ENCODE results near the gene FIGLA. TPM values are rescaled to one million over a fixed set of nuclear protein-coding genes. Genes with fewer than 3 reads are reported as not detected.
A peak's percentile ranks its signal among the peaks of the same experiment; 100 is the strongest.

FIGLA gene
- not detected for total RNA-seq (2021; fragmentation: NEBNext Ultra II Directional; extraction: Animal tissue kit (Norgen Biotek cat#: 25700))
- long read RNA-seq: 0 reads

GRCh38 chr2:70790136-70790828, at the start of gene FIGLA:
Gene FIGLA (minus strand): TSS chr2:70790643. CDS start chr2:70790638, 5 bp downstream.
- Mint-ChIP-seq H3K9me3 (no peaks in the 10 kb centered on the region), H3K36me3 (ENCODE audit: low read depth) (no peaks in the 10 kb centered on the region), H3K27ac (no peak within 1 kb of the TSS), H3K4me1 (ENCODE audit: low read depth) (peaks cover 8% of the 10 kb centered on the region; the same call in 1 of the 2 replicates), H3K4me3 (peak within 1 kb of the TSS; percentile 58; the same call in 1 of the 2 replicates), H3K27me3 (ENCODE audit: insufficient read depth) (peaks cover 39% of the 10 kb centered on the region)
- TF ChIP-seq, protein P1, sequence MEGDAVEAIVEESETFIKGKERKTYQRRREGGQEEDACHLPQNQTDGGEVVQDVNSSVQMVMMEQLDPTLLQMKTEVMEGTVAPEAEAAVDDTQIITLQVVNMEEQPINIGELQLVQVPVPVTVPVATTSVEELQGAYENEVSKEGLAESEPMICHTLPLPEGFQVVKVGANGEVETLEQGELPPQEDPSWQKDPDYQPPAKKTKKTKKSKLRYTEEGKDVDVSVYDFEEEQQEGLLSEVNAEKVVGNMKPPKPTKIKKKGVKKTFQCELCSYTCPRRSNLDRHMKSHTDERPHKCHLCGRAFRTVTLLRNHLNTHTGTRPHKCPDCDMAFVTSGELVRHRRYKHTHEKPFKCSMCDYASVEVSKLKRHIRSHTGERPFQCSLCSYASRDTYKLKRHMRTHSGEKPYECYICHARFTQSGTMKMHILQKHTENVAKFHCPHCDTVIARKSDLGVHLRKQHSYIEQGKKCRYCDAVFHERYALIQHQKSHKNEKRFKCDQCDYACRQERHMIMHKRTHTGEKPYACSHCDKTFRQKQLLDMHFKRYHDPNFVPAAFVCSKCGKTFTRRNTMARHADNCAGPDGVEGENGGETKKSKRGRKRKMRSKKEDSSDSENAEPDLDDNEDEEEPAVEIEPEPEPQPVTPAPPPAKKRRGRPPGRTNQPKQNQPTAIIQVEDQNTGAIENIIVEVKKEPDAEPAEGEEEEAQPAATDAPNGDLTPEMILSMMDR (IDR thresholded peaks at IDR 0.05): no peak
- DNase-seq: no peak

DNA sequence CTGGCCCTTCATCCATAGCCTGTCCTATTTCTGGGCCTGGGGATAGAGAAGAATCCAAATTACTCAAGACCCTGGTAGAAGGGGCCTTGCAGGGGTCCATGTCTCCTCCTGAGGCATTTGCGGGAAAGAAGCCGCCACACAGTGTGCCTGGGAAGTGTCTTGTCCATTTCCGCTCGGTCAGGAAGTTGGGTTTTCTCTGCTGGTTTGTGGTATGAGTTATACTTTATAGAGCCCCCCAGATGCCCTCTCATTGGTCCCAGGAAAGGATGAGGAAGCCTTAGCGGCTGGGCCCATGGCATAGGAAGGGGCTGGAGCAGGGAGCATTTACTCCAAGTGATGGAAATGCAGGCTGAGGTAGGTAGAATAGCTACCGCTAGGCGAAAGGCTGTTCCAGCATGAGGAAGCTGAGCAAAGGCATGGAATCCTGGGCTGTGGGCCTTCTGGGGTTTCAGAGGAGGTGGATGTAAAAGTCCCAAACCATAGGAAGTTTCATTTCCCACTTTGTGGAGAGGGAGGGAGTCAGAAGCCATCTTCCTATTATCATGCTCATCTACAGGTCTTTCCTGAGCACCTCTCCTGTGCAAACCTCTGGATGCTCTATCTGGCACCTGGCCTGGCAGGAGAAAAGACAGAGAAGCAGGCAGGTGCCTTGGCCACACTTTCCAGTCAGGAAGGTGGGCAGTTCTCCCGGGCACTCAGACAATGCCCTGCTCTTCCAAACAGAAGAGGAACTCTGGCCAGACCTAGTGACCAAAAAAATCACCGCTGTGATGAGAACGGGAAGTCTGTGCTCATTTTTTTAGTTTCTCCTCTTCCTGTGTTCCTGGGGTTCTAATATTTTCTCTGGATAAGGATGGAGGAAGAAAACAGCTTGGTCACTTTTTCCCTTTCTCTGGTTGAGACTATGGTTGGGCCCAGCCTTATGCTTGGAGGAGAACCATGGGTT, 47.8 kb upstream of the FIGLA start:
- Mint-ChIP-seq H3K4me1 (ENCODE audit: low read depth) (no peaks in the 10 kb centered on the region), H3K9me3 (no peaks in the 10 kb centered on the region), H3K36me3 (ENCODE audit: low read depth) (peaks cover 1% of the 10 kb centered on the region; the same call in 1 of the 2 replicates), H3K4me3 (no peak overlapping the region), H3K27me3 (ENCODE audit: insufficient read depth) (peaks cover 48% of the 10 kb centered on the region), H3K27ac (no peak overlapping the region)
- no peak for DNase-seq
- TF ChIP-seq, protein P1 (IDR thresholded peaks at IDR 0.05): no peak

DNA sequence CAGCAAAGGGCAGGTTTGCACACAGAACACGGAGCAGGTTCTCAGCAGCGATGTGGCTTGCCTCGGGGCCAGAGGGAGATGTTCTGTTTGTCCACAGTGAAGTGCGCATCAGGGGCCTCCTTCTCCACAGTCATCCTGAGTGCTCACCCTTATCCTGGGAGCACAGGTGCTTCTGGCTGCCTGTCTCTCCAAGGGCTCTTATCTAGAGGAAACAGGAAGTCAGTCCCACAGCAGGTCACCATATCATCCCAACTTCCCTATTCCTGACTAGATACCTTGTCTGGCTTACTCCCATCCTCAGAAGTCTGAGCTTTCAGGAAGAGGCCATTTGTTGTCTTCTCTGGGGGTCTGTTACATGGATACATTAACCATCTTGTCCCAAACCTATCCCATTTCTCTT, 45.2 kb upstream of the FIGLA start, which contains the start of gene CD207:
Gene CD207, minus strand, starts transcription at position 174 of the 400 bp plus-strand sequence. Its CDS starts 40 bp downstream, at position 134.
- H3K36me3 Mint-ChIP-seq (ENCODE audit: low read depth): no peaks in the 10 kb centered on the region
- no peak within 1 kb of the TSS for H3K4me3 Mint-ChIP-seq
- DNase-seq: no peak
- H3K9me3 Mint-ChIP-seq: no peaks in the 10 kb centered on the region
- no peaks in the 10 kb centered on the region for H3K4me1 Mint-ChIP-seq (ENCODE audit: low read depth)
- no peak within 1 kb of the TSS for H3K27ac Mint-ChIP-seq
- H3K27me3 Mint-ChIP-seq (ENCODE audit: insufficient read depth): peaks cover 54% of the 10 kb centered on the region
- TF ChIP-seq, protein P1 (IDR thresholded peaks at IDR 0.05): no peak

DNA sequence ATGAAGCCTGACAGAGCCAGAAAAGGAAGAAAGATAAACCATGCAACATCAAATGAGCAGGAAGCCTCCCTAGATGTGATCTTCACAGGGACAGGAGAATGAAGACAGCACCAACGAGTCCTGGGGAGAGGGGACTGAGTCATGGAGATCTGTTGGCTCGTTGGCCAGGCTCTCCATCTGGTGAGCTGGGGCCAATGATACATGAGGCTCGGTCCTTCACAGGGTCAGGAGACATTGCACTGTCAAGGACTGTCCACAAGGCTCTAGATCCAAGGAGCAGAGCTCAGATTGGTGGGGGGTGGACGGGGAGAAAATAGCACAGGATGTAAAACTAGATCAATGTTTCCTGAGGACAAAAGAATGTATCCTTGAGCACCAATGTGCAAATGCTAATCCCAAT, 44.4 kb upstream of the FIGLA start:
- Mint-ChIP-seq H3K4me1 (ENCODE audit: low read depth) (peaks cover 4% of the 10 kb centered on the region), H3K27ac (no peak overlapping the region), H3K9me3 (no peaks in the 10 kb centered on the region), H3K36me3 (ENCODE audit: low read depth) (no peaks in the 10 kb centered on the region), H3K4me3 (no peak overlapping the region), H3K27me3 (ENCODE audit: insufficient read depth) (peaks cover 56% of the 10 kb centered on the region)
- DNase-seq: no peak
- TF ChIP-seq, protein P1 (IDR thresholded peaks at IDR 0.05): no peak

GRCh38 chr2:70834106-70834505, 43.7 kb upstream of the FIGLA start:
- peaks cover 52% of the 10 kb centered on the region for H3K27me3 Mint-ChIP-seq (ENCODE audit: insufficient read depth)
- peaks cover 12% of the 10 kb centered on the region for H3K4me1 Mint-ChIP-seq (ENCODE audit: low read depth)
- no peaks in the 10 kb centered on the region for H3K9me3 Mint-ChIP-seq
- no peak for DNase-seq
- no peak overlapping the region for H3K4me3 Mint-ChIP-seq
- H3K36me3 Mint-ChIP-seq (ENCODE audit: low read depth): no peaks in the 10 kb centered on the region
- TF ChIP-seq, protein P1 (IDR thresholded peaks at IDR 0.05): no peak
- H3K27ac Mint-ChIP-seq: no peak overlapping the region

Measured in HFFc6 (cell line).